K562 (cell line): ENCODE data around the gene CRNN. TPM values are rescaled to one million over a fixed set of nuclear protein-coding genes. Genes with fewer than 3 reads are reported as not detected.

Source experiments
- BRCA1 ChIP-seq, 2 experiments: fragments of 450-650 bp in 1 of 2; sonication (generic) in 1 of 2; formaldehyde crosslinking in 1 of 2; IDR thresholded peaks; 2 replicates each; pipeline versions ENCODE4 v1.5.0 to v1.6.1; 2017 to 2020; ENCODE audit warnings: mild to moderate bottlenecking in 1 of 2, missing genetic modification reagents in 1 of 2
- BRD9 ChIP-seq: fragments of 450-650 bp; IDR thresholded peaks from 2 replicates; pipeline ENCODE4 v1.6.1; 2018; ENCODE audit warnings: low read depth; ENCODE audit not compliant: partially characterized antibody
- MEF2A ChIP-seq: IDR thresholded peaks from 2 replicates; pipeline ENCODE4 v1.6.1; 2011; ENCODE audit warnings: low read depth, mild to moderate bottlenecking, low read length, moderate library complexity; ENCODE audit not compliant: control insufficient read depth
- NRF1 ChIP-seq, 2 experiments: fragments of 450-650 bp; IDR thresholded peaks in 1 of 2; conservative IDR thresholded peaks in 1 of 2; 2 replicates each; pipeline ENCODE4 v1.6.1; 2014; ENCODE audit warnings: mild to moderate bottlenecking in 2 of 2
- RBFOX2 ChIP-seq: fragments of 200-400 bp; formaldehyde crosslinking; IDR thresholded peaks from 2 replicates; pipeline ENCODE4 v1.6.1; 2017; ENCODE audit warnings: low read depth, mild to moderate bottlenecking, low read length, moderate library complexity
- XRCC4 ChIP-seq: IDR thresholded peaks from one replicate; pipeline ENCODE4 v1.6.1; 2011; ENCODE audit not compliant: insufficient read depth, insufficient read length; ENCODE audit errors: extremely low read depth
- ZFPM2 ChIP-seq: fragments of 250-450 bp; sonication (Bioruptor Pico); IDR thresholded peaks from 2 replicates; pipeline ENCODE4 v1.5.1; 2022; ENCODE audit warnings: mild to moderate bottlenecking
- polyA plus RNA-seq, 8 experiments: library from polyadenylated mRNA; depleted of rRNA in 4 of 8; stranded (reverse) in 5 of 8; unstranded in 3 of 8; fragments of >200 nt; fragmentation: Nextera tagmentation in 2 of 8; fragmentation: Illumina TruSeq in 1 of 8; extraction: Ambion mirVana in 2 of 8; extraction: Trizol in 1 of 8; gene quantifications; 2 replicates each; pipeline versions ENCODE4 v1.2.1 to v1.2.3, GENCODE V29; 2011 to 2014; ENCODE audit warnings: inconsistent platforms in 1 of 8, missing spikeins in 1 of 8
- total RNA-seq, 7 experiments: library from RNA; depleted of rRNA in 6 of 7; stranded (reverse); fragments of >200 nt in 6 of 7; fragmentation: Illumina TruSeq in 2 of 7; extraction: Trizol in 2 of 7; gene quantifications; 2 replicates each; pipeline versions ENCODE4 v1.2.1 to v1.2.3, GENCODE V29; 2011 to 2021; ENCODE audit warnings: low replicate concordance in 1 of 7
- TF ChIP-seq, protein P1 (sequence below): sonication (generic); formaldehyde crosslinking; IDR thresholded peaks from 2 replicates; pipeline ENCODE4 v1.8.0; 2023; ENCODE audit warnings: missing genetic modification reagents, mild to moderate bottlenecking, borderline replicate concordance
- TF ChIP-seq, protein P2 (sequence below): fragments of 250-450 bp; sonication (Bioruptor Pico); IDR thresholded peaks from 2 replicates; pipeline ENCODE4 v1.8.0; 2022; ENCODE audit warnings: inconsistent platforms
- TF ChIP-seq, protein P3 (sequence below): fragments of 250-450 bp; sonication (Bioruptor Pico); IDR thresholded peaks from 2 replicates; pipeline ENCODE4 v1.8.0; 2021; ENCODE audit warnings: moderate library complexity, mild to moderate bottlenecking, inconsistent platforms

The CRNN gene
- total and polyA plus RNA-seq, 9 of the 15 experiments (the other 6 are each of a cell fraction or from before 2014, with no cell fraction given) = not detected

DNA sequence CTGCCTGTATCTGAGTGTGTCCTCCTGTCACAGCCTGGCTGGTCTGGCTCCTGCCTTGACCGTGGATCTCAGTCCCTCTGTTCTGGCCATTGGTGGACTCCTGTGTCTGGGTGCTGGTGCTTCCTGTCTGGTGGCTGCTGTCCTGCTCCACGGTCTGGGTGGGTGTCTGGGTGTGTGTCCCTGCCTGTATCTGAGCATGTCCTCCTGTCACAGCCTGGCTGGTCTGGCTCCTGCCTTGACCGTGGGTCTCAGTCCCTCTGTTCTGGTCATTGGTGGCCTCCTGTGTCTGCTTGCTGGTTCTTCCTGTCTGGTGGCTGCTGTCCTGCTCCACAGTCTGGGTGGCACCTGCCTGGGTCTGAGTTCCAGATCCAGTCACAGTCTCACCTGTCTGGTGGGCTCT, 4.0 kb downstream of the CRNN start (continued):
- TF ChIP-seq, protein P1, sequence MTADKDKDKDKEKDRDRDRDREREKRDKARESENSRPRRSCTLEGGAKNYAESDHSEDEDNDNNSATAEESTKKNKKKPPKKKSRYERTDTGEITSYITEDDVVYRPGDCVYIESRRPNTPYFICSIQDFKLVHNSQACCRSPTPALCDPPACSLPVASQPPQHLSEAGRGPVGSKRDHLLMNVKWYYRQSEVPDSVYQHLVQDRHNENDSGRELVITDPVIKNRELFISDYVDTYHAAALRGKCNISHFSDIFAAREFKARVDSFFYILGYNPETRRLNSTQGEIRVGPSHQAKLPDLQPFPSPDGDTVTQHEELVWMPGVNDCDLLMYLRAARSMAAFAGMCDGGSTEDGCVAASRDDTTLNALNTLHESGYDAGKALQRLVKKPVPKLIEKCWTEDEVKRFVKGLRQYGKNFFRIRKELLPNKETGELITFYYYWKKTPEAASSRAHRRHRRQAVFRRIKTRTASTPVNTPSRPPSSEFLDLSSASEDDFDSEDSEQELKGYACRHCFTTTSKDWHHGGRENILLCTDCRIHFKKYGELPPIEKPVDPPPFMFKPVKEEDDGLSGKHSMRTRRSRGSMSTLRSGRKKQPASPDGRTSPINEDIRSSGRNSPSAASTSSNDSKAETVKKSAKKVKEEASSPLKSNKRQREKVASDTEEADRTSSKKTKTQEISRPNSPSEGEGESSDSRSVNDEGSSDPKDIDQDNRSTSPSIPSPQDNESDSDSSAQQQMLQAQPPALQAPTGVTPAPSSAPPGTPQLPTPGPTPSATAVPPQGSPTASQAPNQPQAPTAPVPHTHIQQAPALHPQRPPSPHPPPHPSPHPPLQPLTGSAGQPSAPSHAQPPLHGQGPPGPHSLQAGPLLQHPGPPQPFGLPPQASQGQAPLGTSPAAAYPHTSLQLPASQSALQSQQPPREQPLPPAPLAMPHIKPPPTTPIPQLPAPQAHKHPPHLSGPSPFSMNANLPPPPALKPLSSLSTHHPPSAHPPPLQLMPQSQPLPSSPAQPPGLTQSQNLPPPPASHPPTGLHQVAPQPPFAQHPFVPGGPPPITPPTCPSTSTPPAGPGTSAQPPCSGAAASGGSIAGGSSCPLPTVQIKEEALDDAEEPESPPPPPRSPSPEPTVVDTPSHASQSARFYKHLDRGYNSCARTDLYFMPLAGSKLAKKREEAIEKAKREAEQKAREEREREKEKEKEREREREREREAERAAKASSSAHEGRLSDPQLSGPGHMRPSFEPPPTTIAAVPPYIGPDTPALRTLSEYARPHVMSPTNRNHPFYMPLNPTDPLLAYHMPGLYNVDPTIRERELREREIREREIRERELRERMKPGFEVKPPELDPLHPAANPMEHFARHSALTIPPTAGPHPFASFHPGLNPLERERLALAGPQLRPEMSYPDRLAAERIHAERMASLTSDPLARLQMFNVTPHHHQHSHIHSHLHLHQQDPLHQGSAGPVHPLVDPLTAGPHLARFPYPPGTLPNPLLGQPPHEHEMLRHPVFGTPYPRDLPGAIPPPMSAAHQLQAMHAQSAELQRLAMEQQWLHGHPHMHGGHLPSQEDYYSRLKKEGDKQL (CRISPR knock-in tag) = no peak
- TF ChIP-seq MEF2A (no peak), ZFPM2 (CRISPR knock-in tag) (no peak), NRF1 (conservative IDR thresholded peaks at IDR 0.05 in 1 of 2, IDR thresholded peaks at IDR 0.05 in 1 of 2) (no peak), BRD9 (no peak), BRCA1 (IDR thresholded peaks at IDR 0.05) (no peak), BRCA1 (CRISPR knock-in tag; IDR thresholded peaks at IDR 0.05) (no peak), RBFOX2 (no peak), XRCC4 (no peak)
- TF ChIP-seq, protein P2, sequence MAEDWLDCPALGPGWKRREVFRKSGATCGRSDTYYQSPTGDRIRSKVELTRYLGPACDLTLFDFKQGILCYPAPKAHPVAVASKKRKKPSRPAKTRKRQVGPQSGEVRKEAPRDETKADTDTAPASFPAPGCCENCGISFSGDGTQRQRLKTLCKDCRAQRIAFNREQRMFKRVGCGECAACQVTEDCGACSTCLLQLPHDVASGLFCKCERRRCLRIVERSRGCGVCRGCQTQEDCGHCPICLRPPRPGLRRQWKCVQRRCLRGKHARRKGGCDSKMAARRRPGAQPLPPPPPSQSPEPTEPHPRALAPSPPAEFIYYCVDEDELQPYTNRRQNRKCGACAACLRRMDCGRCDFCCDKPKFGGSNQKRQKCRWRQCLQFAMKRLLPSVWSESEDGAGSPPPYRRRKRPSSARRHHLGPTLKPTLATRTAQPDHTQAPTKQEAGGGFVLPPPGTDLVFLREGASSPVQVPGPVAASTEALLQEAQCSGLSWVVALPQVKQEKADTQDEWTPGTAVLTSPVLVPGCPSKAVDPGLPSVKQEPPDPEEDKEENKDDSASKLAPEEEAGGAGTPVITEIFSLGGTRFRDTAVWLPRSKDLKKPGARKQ (CRISPR knock-in tag) = no peak
- TF ChIP-seq, protein P3, sequence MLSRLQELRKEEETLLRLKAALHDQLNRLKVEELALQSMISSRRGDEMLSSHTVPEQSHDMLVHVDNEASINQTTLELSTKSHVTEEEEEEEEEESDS (CRISPR knock-in tag) = no peak
- TF ChIP-seq, all 486 proteins: peak for 0
